ENCODE results near the gene ZNF366. TPM values are rescaled to one million over a fixed set of nuclear protein-coding genes. Genes with fewer than 3 reads are reported as not detected.

The ZNF366 gene
- total RNA-seq, 1 experiment from 2014 or later = not detected

GRCh38 chr5:72505539-72506157 is 1.6 kb downstream of the ZNF366 start:
- Mint-ChIP-seq H3K4me3 (ENCODE audit: low read depth, unreplicated experiment) (no peak overlapping the region), H3K27ac (ENCODE audit: unreplicated experiment) (no peak overlapping the region), H3K9me3 (ENCODE audit: low read depth, unreplicated experiment) (no peaks in the 10 kb centered on the region), H3K4me1 (ENCODE audit: low read depth, unreplicated experiment) (no peaks in the 10 kb centered on the region), H3K36me3 (ENCODE audit: insufficient read depth, unreplicated experiment) (no peaks in the 10 kb centered on the region), H3K27me3 (ENCODE audit: unreplicated experiment) (peaks cover 47% of the 10 kb centered on the region)
- intact Hi-C loops (cut with micrococcal nuclease; ENCODE audit: unreplicated experiment) = no loop called here
- BruUV-seq (replicated peaks) = no TSS peak
- no peak for TF ChIP-seq CTCF (IDR thresholded peaks at IDR 0.05; ENCODE audit: unreplicated experiment)
- CTCF ChIA-PET = interaction anchor here (1.3 kb wide), 1 partner anchor 10 kb away, joined by 3 read pairs; no protein-coding TSS in a partner anchor
- DNase-seq = no peak

- CTCF ChIA-PET = interaction anchor here (1.3 kb wide), 1 partner anchor 9 kb away, joined by 3 read pairs; no protein-coding TSS in a partner anchor
- Mint-ChIP-seq H3K27ac (ENCODE audit: unreplicated experiment) (no peak overlapping the region), H3K27me3 (ENCODE audit: unreplicated experiment) (peaks cover 40% of the 10 kb centered on the region), H3K4me3 (ENCODE audit: low read depth, unreplicated experiment) (no peak overlapping the region), H3K9me3 (ENCODE audit: low read depth, unreplicated experiment) (no peaks in the 10 kb centered on the region), H3K36me3 (ENCODE audit: insufficient read depth, unreplicated experiment) (no peaks in the 10 kb centered on the region), H3K4me1 (ENCODE audit: low read depth, unreplicated experiment) (no peaks in the 10 kb centered on the region)
- BruUV-seq (replicated peaks) = no TSS peak
- TF ChIP-seq CTCF (IDR thresholded peaks at IDR 0.05; ENCODE audit: unreplicated experiment) = no peak
- intact Hi-C loops (cut with micrococcal nuclease; ENCODE audit: unreplicated experiment) = no loop called here
- no peak for DNase-seq
Measured at GRCh38 chr5:72505016-72505415, 2.2 kb downstream of the ZNF366 start.

- Mint-ChIP-seq H3K4me1 (ENCODE audit: low read depth, unreplicated experiment) (no peaks in the 10 kb centered on the region), H3K36me3 (ENCODE audit: insufficient read depth, unreplicated experiment) (no peaks in the 10 kb centered on the region), H3K27me3 (ENCODE audit: unreplicated experiment) (peaks cover 32% of the 10 kb centered on the region), H3K9me3 (ENCODE audit: low read depth, unreplicated experiment) (no peaks in the 10 kb centered on the region), H3K27ac (ENCODE audit: unreplicated experiment) (no peak overlapping the region), H3K4me3 (ENCODE audit: low read depth, unreplicated experiment) (no peak overlapping the region)
- CTCF ChIA-PET = no interaction called here
- intact Hi-C loops (cut with micrococcal nuclease; ENCODE audit: unreplicated experiment) = no loop called here
- DNase-seq = no peak
- no peak for TF ChIP-seq CTCF (IDR thresholded peaks at IDR 0.05; ENCODE audit: unreplicated experiment)
- no TSS peak for BruUV-seq (replicated peaks)
Measured at GRCh38 chr5:72503888-72504491, 3.2 kb downstream of the ZNF366 start.

GRCh38 chr5:72501488-72501887 is 5.7 kb downstream of the ZNF366 start:
- Mint-ChIP-seq H3K4me1 (ENCODE audit: low read depth, unreplicated experiment) (no peaks in the 10 kb centered on the region), H3K4me3 (ENCODE audit: low read depth, unreplicated experiment) (no peak overlapping the region), H3K9me3 (ENCODE audit: low read depth, unreplicated experiment) (no peaks in the 10 kb centered on the region), H3K27ac (ENCODE audit: unreplicated experiment) (no peak overlapping the region), H3K36me3 (ENCODE audit: insufficient read depth, unreplicated experiment) (no peaks in the 10 kb centered on the region), H3K27me3 (ENCODE audit: unreplicated experiment) (peaks cover 17% of the 10 kb centered on the region)
- no TSS peak for BruUV-seq (replicated peaks)
- no peak for TF ChIP-seq CTCF (IDR thresholded peaks at IDR 0.05; ENCODE audit: unreplicated experiment)
- CTCF ChIA-PET = no interaction called here
- intact Hi-C loops (cut with micrococcal nuclease; ENCODE audit: unreplicated experiment) = no loop called here
- no peak for DNase-seq

Data from Calu3 (cell line).